Gastrocnemius medialis (tissue), 4 donors: ENCODE data around the gene ABCC3.

Experiments
- POLR2A ChIP-seq, 2 donors: fragments of 450-650 bp; IDR thresholded peaks; one replicate each; pipeline ENCODE4 v1.6.1; 2017; ENCODE audit warnings: antibody characterized with exemption in 2 of 2, mild to moderate bottlenecking in 2 of 2, moderate library complexity in 2 of 2
- TF ChIP-seq, protein P1 (sequence below), 5 experiments: fragments of 450-650 bp in 3 of 5; fragments of 200-600 bp in 2 of 5; sonication (generic) in 2 of 5; IDR thresholded peaks in 4 of 5; conservative IDR thresholded peaks in 1 of 5; 1 replicate in 4 of 5; 2 replicates in 1 of 5; pipeline ENCODE4 v1.5.1; 2016 to 2019; ENCODE audit warnings: antibody characterized with exemption in 5 of 5, mild to moderate bottlenecking in 3 of 5, moderate library complexity in 3 of 5

- TF ChIP-seq, protein P1, sequence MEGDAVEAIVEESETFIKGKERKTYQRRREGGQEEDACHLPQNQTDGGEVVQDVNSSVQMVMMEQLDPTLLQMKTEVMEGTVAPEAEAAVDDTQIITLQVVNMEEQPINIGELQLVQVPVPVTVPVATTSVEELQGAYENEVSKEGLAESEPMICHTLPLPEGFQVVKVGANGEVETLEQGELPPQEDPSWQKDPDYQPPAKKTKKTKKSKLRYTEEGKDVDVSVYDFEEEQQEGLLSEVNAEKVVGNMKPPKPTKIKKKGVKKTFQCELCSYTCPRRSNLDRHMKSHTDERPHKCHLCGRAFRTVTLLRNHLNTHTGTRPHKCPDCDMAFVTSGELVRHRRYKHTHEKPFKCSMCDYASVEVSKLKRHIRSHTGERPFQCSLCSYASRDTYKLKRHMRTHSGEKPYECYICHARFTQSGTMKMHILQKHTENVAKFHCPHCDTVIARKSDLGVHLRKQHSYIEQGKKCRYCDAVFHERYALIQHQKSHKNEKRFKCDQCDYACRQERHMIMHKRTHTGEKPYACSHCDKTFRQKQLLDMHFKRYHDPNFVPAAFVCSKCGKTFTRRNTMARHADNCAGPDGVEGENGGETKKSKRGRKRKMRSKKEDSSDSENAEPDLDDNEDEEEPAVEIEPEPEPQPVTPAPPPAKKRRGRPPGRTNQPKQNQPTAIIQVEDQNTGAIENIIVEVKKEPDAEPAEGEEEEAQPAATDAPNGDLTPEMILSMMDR (IDR thresholded peaks at IDR 0.05 in 4 of 5, conservative IDR thresholded peaks at IDR 0.05 in 1 of 5), result no peak
- no peak for TF ChIP-seq POLR2A (IDR thresholded peaks at IDR 0.05)
Observed at GRCh38 chr17:50638606-50638965, 3.9 kb downstream of the ABCC3 start.
